IMR-90 (cell line): Measurements from ENCODE around the gene DTNA. TPM values are rescaled to one million over a fixed set of nuclear protein-coding genes. Genes with fewer than 3 reads are reported as not detected.

Source experiments
- ATAC-seq: fragments of 200-7000 bp; cut with Tn5 transposase; 2 replicates; pipeline ENCODE4 v1.9.1; 2020; ENCODE audit warnings: low read depth, mild to moderate bottlenecking, moderate library complexity
- BruUV-seq: library from RNA; stranded (reverse); fragments of 400-500 nt; replicated peaks from 2 replicates; lab custom pipeline; 2021; lab: Mats Ljungman, UMichigan
- CTCF ChIA-PET: fragments of 300-600 bp; formaldehyde crosslinking; extraction: SDS; loops from one replicate; lab custom pipeline; 2021; ENCODE audit warnings: antibody characterized with exemption; lab: Yijun Ruan, JAX
- POLR2A ChIA-PET: fragments of 300-600 bp; sonication (Branson Sonifier 250); formaldehyde crosslinking; loops from one replicate; lab custom pipeline; 2022; ENCODE audit warnings: antibody characterized with exemption; ENCODE audit not compliant: unreplicated experiment; lab: Charles Lee
- DNase-seq: peaks from one replicate; pipeline ENCODE4 v3.0.0; 2013
- H2AFZ ChIP-seq: replicated peaks from 2 replicates; pipeline ENCODE3; 2013; ENCODE audit warnings: low read length, mild to moderate bottlenecking; ENCODE audit not compliant: poor library complexity
- H2AK5ac ChIP-seq: 2 replicates; pipeline ENCODE4 v1.6.1; 2013; ENCODE audit warnings: low read depth, low read length, inconsistent platforms
- H2AK9ac ChIP-seq: replicated peaks from 2 replicates; pipeline ENCODE3; 2013; ENCODE audit warnings: mild to moderate bottlenecking, low read depth, low read length, moderate library complexity; ENCODE audit not compliant: poor library complexity
- H2BK120ac ChIP-seq: 2 replicates; pipeline ENCODE4 v1.6.1; 2013; ENCODE audit warnings: low read depth, low read length, inconsistent platforms
- H2BK15ac ChIP-seq: 3 replicates; pipeline ENCODE4 v1.6.1; 2013; ENCODE audit warnings: low read depth, low read length, inconsistent platforms
- H2BK20ac ChIP-seq: 2 replicates; pipeline ENCODE4 v1.6.1; 2013; ENCODE audit warnings: low read depth, mild to moderate bottlenecking, inconsistent platforms, low read length, moderate library complexity
- H2BK5ac ChIP-seq: 2 replicates; pipeline ENCODE4 v1.6.1; 2013; ENCODE audit warnings: mild to moderate bottlenecking, low read depth, low read length, inconsistent platforms; ENCODE audit not compliant: poor library complexity, severe bottlenecking
- H3K14ac ChIP-seq: replicated peaks from 2 replicates; pipeline ENCODE4 v1.6.1; 2013; ENCODE audit warnings: low read depth, low read length, inconsistent platforms
- H3K18ac ChIP-seq: 2 replicates; pipeline ENCODE4 v1.6.1; 2013; ENCODE audit warnings: low read depth, low read length, control low read depth
- H3K23ac ChIP-seq: 2 replicates; pipeline ENCODE4 v1.6.1; 2013; ENCODE audit warnings: low read depth, low read length, inconsistent platforms
- H3K27ac ChIP-seq: 2 replicates; pipeline ENCODE4 v1.5.1; 2013; ENCODE audit warnings: mild to moderate bottlenecking, control low read depth, low read length; ENCODE audit not compliant: insufficient read depth
- H3K27me3 ChIP-seq: 2 replicates; pipeline ENCODE4 v1.6.1; 2013; ENCODE audit warnings: low read length; ENCODE audit not compliant: control insufficient read depth, insufficient read depth
- H3K36me3 ChIP-seq: 2 replicates; pipeline ENCODE4 v1.6.1; 2013; ENCODE audit warnings: low read length, mixed read lengths; ENCODE audit not compliant: control insufficient read depth, insufficient read depth
- H3K4ac ChIP-seq: 2 replicates; pipeline ENCODE4 v1.6.1; 2013; ENCODE audit warnings: low read depth, low read length, inconsistent platforms
- H3K4me1 ChIP-seq: 2 replicates; pipeline ENCODE4 v1.6.1; 2013; ENCODE audit warnings: low read length, mixed read lengths; ENCODE audit not compliant: control insufficient read depth, insufficient read depth
- H3K4me2 ChIP-seq: 2 replicates; pipeline ENCODE4 v1.6.1; 2013; ENCODE audit warnings: low read depth, mild to moderate bottlenecking, control low read depth, low read length, moderate library complexity
- H3K4me3 ChIP-seq: 2 replicates; pipeline ENCODE4 v1.5.1; 2013; ENCODE audit warnings: low read depth, mild to moderate bottlenecking, control low read depth, low read length, moderate library complexity; ENCODE audit not compliant: insufficient read depth
- H3K56ac ChIP-seq: 2 replicates; pipeline ENCODE4 v1.6.1; 2013; ENCODE audit warnings: low read length, inconsistent platforms; ENCODE audit not compliant: insufficient read depth; ENCODE audit errors: extremely low read depth
- H3K79me1 ChIP-seq, 2 experiments: 2 replicates each; pipeline ENCODE4 v1.6.1; 2013; ENCODE audit warnings: low read length in 2 of 2, inconsistent platforms in 1 of 2, low read depth in 1 of 2
- H3K9ac ChIP-seq: 2 replicates; pipeline ENCODE4 v1.6.1; 2013; ENCODE audit warnings: low read depth, low read length, control low read depth
- H3K9me1 ChIP-seq: 2 replicates; pipeline ENCODE4 v1.6.1; 2013; ENCODE audit warnings: low read length, inconsistent platforms; ENCODE audit not compliant: insufficient read depth
- H3K9me3 ChIP-seq: 2 replicates; pipeline ENCODE4 v1.6.1; 2013; ENCODE audit warnings: low read length; ENCODE audit not compliant: control insufficient read depth, insufficient read depth
- H4K20me1 ChIP-seq: 2 replicates; pipeline ENCODE4 v1.6.1; 2013; ENCODE audit warnings: low read length, inconsistent platforms; ENCODE audit not compliant: insufficient read depth
- H4K5ac ChIP-seq: 2 replicates; pipeline ENCODE4 v1.6.1; 2013; ENCODE audit warnings: mild to moderate bottlenecking, low read depth, low read length, control low read depth
- H4K8ac ChIP-seq, 2 experiments: 2 replicates each; pipeline ENCODE4 v1.6.1; 2013; ENCODE audit warnings: low read depth in 2 of 2, low read length in 2 of 2, control low read depth in 1 of 2, inconsistent platforms in 1 of 2
- H4K91ac ChIP-seq: 2 replicates; pipeline ENCODE4 v1.6.1; 2013; ENCODE audit warnings: low read depth, low read length, inconsistent platforms; ENCODE audit not compliant: insufficient read depth
- BHLHE40 ChIP-seq: fragments of 150-350 bp; IDR thresholded peaks from 2 replicates; pipeline ENCODE4 v1.6.1; 2016; ENCODE audit warnings: mild to moderate bottlenecking, low read depth, low read length
- CEBPB ChIP-seq: IDR thresholded peaks from 2 replicates; pipeline ENCODE4 v1.6.1; 2012; ENCODE audit warnings: low read depth, low read length, improper control_type of control experiment
- ELK1 ChIP-seq: fragments of 150-350 bp; IDR thresholded peaks from 2 replicates; pipeline ENCODE4 v1.6.1; 2016; ENCODE audit warnings: low read depth, mild to moderate bottlenecking, low read length, moderate library complexity, borderline replicate concordance
- MAFK ChIP-seq: IDR thresholded peaks from 2 replicates; pipeline ENCODE4 v1.6.1; 2012; ENCODE audit warnings: low read depth, low read length, improper control_type of control experiment
- RAD21 ChIP-seq: IDR thresholded peaks from 2 replicates; pipeline ENCODE4 v1.6.1; 2012; ENCODE audit warnings: low read length, improper control_type of control experiment
- USF2 ChIP-seq: fragments of 150-350 bp; IDR thresholded peaks from 2 replicates; pipeline ENCODE4 v1.6.1; 2017; ENCODE audit warnings: mild to moderate bottlenecking, antibody characterized with exemption, low read length, low read depth
- WGBS, 2 experiments: methylation state at CpG; one replicate each; pipeline versions ENCODE4 v1.1.5 to v1.1.7; 2013; ENCODE audit warnings: missing lambda C conversion rate in 2 of 2; ENCODE audit not compliant: insufficient read length in 1 of 2; ENCODE audit errors: extremely low coverage in 2 of 2; 5-methylcytosine and 5-hydroxymethylcytosine counted together
- dilution Hi-C: fragments of 300-500 bp; cut with HindIII; formaldehyde crosslinking; loops from one replicate; pipeline ENCODE4 v1.14.3; 2018; ENCODE audit warnings: low sequenced_read_pairs; ENCODE audit not compliant: unreplicated experiment
- in situ Hi-C: fragments of 300-500 bp; cut with MboI; formaldehyde crosslinking; loops from 3 replicates; pipeline ENCODE4 v1.14.3; 2019; ENCODE audit warnings: low sequenced_read_pairs, inconsistent platforms, mixed read lengths
- intact Hi-C: fragments of 100-400 bp; cut with micrococcal nuclease; formaldehyde crosslinking; loops from 2 replicates; pipeline ENCODE4 v1.10.0; 2022
- polyA plus RNA-seq, 3 experiments: library from polyadenylated mRNA; depleted of rRNA; stranded (reverse); fragments of >200 nt; gene quantifications; 2 replicates each; pipeline ENCODE4 v1.2.3, GENCODE V29; 2012; ENCODE audit warnings: low replicate concordance in 1 of 3
- total RNA-seq: library from RNA; depleted of rRNA; stranded (reverse); fragments of >200 nt; gene quantifications from 2 replicates; pipeline ENCODE4 v1.2.3, GENCODE V29; 2012

The DTNA gene
- total and polyA plus RNA-seq, 2 of the 4 experiments (the other 2 are of a cell fraction), result 9.5 to 10.8 TPM

GRCh38 chr18:34741401-34741800, 31.3 kb downstream of the DTNA start:
- no peaks in the 10 kb centered on the region for H3K9me1 ChIP-seq
- H2BK5ac ChIP-seq, result no peak overlapping the region
- no peak overlapping the region for H3K27ac ChIP-seq
- no peaks in the 10 kb centered on the region for H3K9me3 ChIP-seq
- H3K4ac ChIP-seq, result no peak overlapping the region
- CTCF ChIA-PET, result no interaction called here
- H3K9ac ChIP-seq, result no peak overlapping the region
- ATAC-seq, result no peak
- POLR2A ChIA-PET, result no interaction called here
- no peak overlapping the region for H3K4me3 ChIP-seq
- no peak overlapping the region for H2AK5ac ChIP-seq
- no TSS peak for BruUV-seq
- no peak overlapping the region for H2AFZ ChIP-seq
- DNase-seq, result no peak
- in situ Hi-C loops, result no loop called here
- no peak overlapping the region for H3K23ac ChIP-seq
- H2BK120ac ChIP-seq, result no peak overlapping the region
- H3K27me3 ChIP-seq, result no peaks in the 10 kb centered on the region
- H4K91ac ChIP-seq, result no peak overlapping the region
- no peak overlapping the region for H3K56ac ChIP-seq
- no peak overlapping the region for H3K18ac ChIP-seq
- no peak overlapping the region for H3K4me2 ChIP-seq
- no peak overlapping the region for H2AK9ac ChIP-seq
- no CpG with 5 or more reads among the region's 1 CpG for WGBS, 2 experiments
- no peak overlapping the region for H3K14ac ChIP-seq
- no peaks in the 10 kb centered on the region for H4K20me1 ChIP-seq
- intact Hi-C loops, result no loop called here
- H4K5ac ChIP-seq, result no peak overlapping the region
- no peaks in the 10 kb centered on the region for H3K36me3 ChIP-seq
- no peak overlapping the region for H2BK15ac ChIP-seq
- H3K4me1 ChIP-seq, result no peaks in the 10 kb centered on the region
- H3K79me1 ChIP-seq, result no peaks in the 10 kb centered on the region
- dilution Hi-C loops, result no loop called here
- no peak overlapping the region for H2BK20ac ChIP-seq
- H4K8ac ChIP-seq, result no peak overlapping the region
- TF ChIP-seq USF2 (no peak), BHLHE40 (no peak), ELK1 (no peak), CEBPB (no peak), RAD21 (no peak), MAFK (no peak)
